Stomach (tissue), 4 donors: ENCODE data around the gene C1orf21.

Source experiments
- POLR2A ChIP-seq, 4 donors: fragments of 450-650 bp; IDR thresholded peaks; one replicate each; pipeline ENCODE4 v1.6.1; 2016; ENCODE audit warnings: antibody characterized with exemption in 4 of 4, control low read depth in 2 of 4, mild to moderate bottlenecking in 1 of 4, moderate library complexity in 1 of 4
- TF ChIP-seq, protein P1 (sequence below), 7 experiments: fragments of 450-650 bp in 4 of 7; fragments of 200-600 bp in 3 of 7; sonication (generic) in 3 of 7; IDR thresholded peaks; one replicate each; pipeline ENCODE4 v1.5.1; 2016 to 2019; ENCODE audit warnings: antibody characterized with exemption in 7 of 7, control low read depth in 2 of 7, mild to moderate bottlenecking in 1 of 7

DNA sequence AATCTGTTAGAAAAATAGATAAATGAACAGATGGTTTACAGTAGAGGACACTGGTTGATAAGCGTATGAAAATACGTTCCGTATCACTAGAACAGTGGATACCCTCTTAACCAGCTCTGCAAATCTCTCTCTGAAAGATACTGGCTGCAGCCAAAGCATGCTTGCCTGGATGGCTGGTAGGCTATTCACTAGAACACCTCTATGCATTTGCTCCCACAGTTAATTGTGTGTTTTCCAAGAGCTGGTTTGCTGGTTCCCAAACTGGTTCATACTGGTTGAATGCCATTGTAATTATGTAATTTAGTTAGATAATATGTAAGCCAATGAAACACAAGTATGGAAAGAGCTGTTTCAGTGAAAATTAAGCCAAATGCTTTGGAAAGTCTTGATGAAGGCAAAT is 126.6 kb downstream of the C1orf21 start:
- TF ChIP-seq, protein P1, sequence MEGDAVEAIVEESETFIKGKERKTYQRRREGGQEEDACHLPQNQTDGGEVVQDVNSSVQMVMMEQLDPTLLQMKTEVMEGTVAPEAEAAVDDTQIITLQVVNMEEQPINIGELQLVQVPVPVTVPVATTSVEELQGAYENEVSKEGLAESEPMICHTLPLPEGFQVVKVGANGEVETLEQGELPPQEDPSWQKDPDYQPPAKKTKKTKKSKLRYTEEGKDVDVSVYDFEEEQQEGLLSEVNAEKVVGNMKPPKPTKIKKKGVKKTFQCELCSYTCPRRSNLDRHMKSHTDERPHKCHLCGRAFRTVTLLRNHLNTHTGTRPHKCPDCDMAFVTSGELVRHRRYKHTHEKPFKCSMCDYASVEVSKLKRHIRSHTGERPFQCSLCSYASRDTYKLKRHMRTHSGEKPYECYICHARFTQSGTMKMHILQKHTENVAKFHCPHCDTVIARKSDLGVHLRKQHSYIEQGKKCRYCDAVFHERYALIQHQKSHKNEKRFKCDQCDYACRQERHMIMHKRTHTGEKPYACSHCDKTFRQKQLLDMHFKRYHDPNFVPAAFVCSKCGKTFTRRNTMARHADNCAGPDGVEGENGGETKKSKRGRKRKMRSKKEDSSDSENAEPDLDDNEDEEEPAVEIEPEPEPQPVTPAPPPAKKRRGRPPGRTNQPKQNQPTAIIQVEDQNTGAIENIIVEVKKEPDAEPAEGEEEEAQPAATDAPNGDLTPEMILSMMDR (IDR thresholded peaks at IDR 0.05): no peak
- TF ChIP-seq POLR2A (IDR thresholded peaks at IDR 0.05): no peak
